HEK293 (cell line): ENCODE results near the gene HOXD10.

Source experiments
- GLI4 ChIP-seq: fragments of 450-650 bp; formaldehyde crosslinking; IDR thresholded peaks from 2 replicates; pipeline ENCODE4 v1.5.1; 2016; ENCODE audit warnings: missing biosample characterization, missing genetic modification characterization
- ZNF133 ChIP-seq: fragments of 450-650 bp; formaldehyde crosslinking; IDR thresholded peaks from 2 replicates; pipeline ENCODE4 v1.5.1; 2016; ENCODE audit warnings: missing biosample characterization, missing genetic modification characterization
- ZNF19 ChIP-seq: fragments of 450-650 bp; formaldehyde crosslinking; IDR thresholded peaks from 2 replicates; pipeline ENCODE4; 2016; ENCODE audit warnings: missing biosample characterization, missing genetic modification characterization, low read depth
- ZNF274 ChIP-seq, 2 experiments: fragments of 200-500 bp in 1 of 2; fragments of 450-650 bp in 1 of 2; sonication (Bioruptor generic) in 1 of 2; formaldehyde crosslinking in 1 of 2; IDR thresholded peaks; 2 replicates each; pipeline versions ENCODE4 v1.5.1 to v1.6.1; 2014 to 2016; ENCODE audit warnings: borderline replicate concordance in 1 of 2, inconsistent platforms in 1 of 2, low read length in 1 of 2, missing biosample characterization in 1 of 2, missing genetic modification characterization in 1 of 2
- ZNF777 ChIP-seq: fragments of 450-650 bp; formaldehyde crosslinking; IDR thresholded peaks from 2 replicates; pipeline ENCODE4 v1.5.1; 2017; ENCODE audit warnings: missing biosample characterization, missing genetic modification characterization, borderline replicate concordance
- TF ChIP-seq, protein P1 (sequence below): fragments of 450-650 bp; formaldehyde crosslinking; IDR thresholded peaks from 2 replicates; pipeline ENCODE4 v1.5.1; 2016; ENCODE audit warnings: missing biosample characterization, missing genetic modification characterization
- TF ChIP-seq, protein P2 (sequence below): fragments of 450-650 bp; formaldehyde crosslinking; IDR thresholded peaks from 2 replicates; pipeline ENCODE4 v1.5.1; 2016; ENCODE audit warnings: missing biosample characterization, missing genetic modification characterization

DNA sequence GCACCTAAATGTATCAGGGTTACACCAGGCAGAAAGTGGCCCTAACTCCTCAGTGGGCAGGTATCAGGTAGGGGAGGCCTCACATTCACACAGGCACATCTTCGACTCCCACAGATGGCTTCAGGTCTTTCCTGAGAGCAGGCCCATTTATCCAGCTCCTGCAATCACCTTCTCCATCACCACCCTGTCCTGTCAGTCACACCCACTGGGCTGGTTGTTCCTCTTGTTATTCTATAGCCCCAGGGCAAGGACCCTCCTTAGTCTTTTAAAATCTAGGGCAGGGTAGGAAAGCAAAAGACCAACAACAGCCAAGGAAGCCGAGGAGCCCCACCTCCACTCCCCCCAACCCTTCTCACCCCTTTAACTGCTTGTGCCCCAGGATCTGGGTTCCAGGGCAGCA lies 25.7 kb downstream of the HOXD10 start:
- TF ChIP-seq ZNF19 (tag by site-specific recombination) (no peak), GLI4 (no peak), ZNF133 (no peak), ZNF274 (IDR thresholded peaks at IDR 0.05; ENCODE audit: low read length) (no peak), ZNF274 (tag by site-specific recombination; IDR thresholded peaks at IDR 0.05; ENCODE audit: borderline replicate concordance) (no peak), ZNF777 (tag by site-specific recombination) (no peak)
- TF ChIP-seq, protein P1, sequence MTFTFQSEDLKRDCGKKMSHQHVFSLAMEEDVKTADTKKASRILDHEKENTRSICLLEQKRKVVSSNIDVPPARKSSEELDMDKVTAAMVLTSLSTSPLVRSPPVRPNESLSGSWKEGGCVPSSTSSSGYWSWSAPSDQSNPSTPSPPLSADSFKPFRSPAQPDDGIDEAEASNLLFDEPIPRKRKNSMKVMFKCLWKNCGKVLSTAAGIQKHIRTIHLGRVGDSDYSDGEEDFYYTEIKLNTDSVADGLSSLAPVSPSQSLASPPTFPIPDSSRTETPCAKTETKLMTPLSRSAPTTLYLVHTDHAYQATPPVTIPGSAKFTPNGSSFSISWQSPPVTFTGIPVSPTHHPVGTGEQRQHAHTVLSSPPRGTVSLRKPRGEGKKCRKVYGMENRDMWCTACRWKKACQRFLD = no peak
- TF ChIP-seq, protein P2, sequence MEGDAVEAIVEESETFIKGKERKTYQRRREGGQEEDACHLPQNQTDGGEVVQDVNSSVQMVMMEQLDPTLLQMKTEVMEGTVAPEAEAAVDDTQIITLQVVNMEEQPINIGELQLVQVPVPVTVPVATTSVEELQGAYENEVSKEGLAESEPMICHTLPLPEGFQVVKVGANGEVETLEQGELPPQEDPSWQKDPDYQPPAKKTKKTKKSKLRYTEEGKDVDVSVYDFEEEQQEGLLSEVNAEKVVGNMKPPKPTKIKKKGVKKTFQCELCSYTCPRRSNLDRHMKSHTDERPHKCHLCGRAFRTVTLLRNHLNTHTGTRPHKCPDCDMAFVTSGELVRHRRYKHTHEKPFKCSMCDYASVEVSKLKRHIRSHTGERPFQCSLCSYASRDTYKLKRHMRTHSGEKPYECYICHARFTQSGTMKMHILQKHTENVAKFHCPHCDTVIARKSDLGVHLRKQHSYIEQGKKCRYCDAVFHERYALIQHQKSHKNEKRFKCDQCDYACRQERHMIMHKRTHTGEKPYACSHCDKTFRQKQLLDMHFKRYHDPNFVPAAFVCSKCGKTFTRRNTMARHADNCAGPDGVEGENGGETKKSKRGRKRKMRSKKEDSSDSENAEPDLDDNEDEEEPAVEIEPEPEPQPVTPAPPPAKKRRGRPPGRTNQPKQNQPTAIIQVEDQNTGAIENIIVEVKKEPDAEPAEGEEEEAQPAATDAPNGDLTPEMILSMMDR = no peak
